WTC11 (cell line): ENCODE measurements around the gene PSD4. TPM values are rescaled to one million over a fixed set of nuclear protein-coding genes. Genes with fewer than 3 reads are reported as not detected.

Experiments used
- ATAC-seq: fragments of 200-7000 bp; cut with Tn5 transposase; 2 replicates; pipeline ENCODE4 v1.10.0; 2021; ENCODE audit warnings: mild to moderate bottlenecking, moderate library complexity
- CTCF ChIA-PET: fragments of 300-600 bp; sonication (Branson Sonifier 250); formaldehyde crosslinking; loops from one replicate; lab custom pipeline; 2021; ENCODE audit warnings: antibody characterized with exemption; lab: Charles Lee
- POLR2A ChIA-PET: fragments of 350-600 bp; sonication (Branson Sonifier 250); formaldehyde crosslinking; loops from one replicate; lab custom pipeline; 2021; ENCODE audit warnings: antibody characterized with exemption; lab: Charles Lee
- DNase-seq: peaks from one replicate; pipeline ENCODE4 v3.0.0; 2021; ENCODE audit warnings: low spot score
- H3K27ac Mint-ChIP-seq: 2 replicates; pipeline ENCODE4 v1.8.0; 2021; ENCODE audit warnings: mixed read lengths
- H3K27me3 Mint-ChIP-seq: 2 replicates; pipeline ENCODE4 v1.8.0; 2021; ENCODE audit warnings: low read depth, mild to moderate bottlenecking, moderate library complexity, mixed read lengths
- H3K36me3 Mint-ChIP-seq: 2 replicates; pipeline ENCODE4 v1.8.0; 2021; ENCODE audit warnings: mixed read lengths
- H3K4me1 Mint-ChIP-seq: 2 replicates; pipeline ENCODE4 v1.8.0; 2022; ENCODE audit warnings: mixed read lengths
- H3K4me3 Mint-ChIP-seq: 2 replicates; pipeline ENCODE4 v1.8.0; 2021; ENCODE audit warnings: mild to moderate bottlenecking, moderate library complexity, mixed read lengths
- H3K9me3 Mint-ChIP-seq: 2 replicates; pipeline ENCODE4 v1.8.0; 2021; ENCODE audit warnings: mixed read lengths
- GABPB1 ChIP-seq: sonication (generic); formaldehyde crosslinking; IDR thresholded peaks from 2 replicates; pipeline ENCODE4 v1.8.1; 2023; ENCODE audit warnings: mild to moderate bottlenecking, missing genetic modification reagents
- GRHL2 ChIP-seq: fragments of 250-450 bp; sonication (Bioruptor Pico); IDR thresholded peaks from 2 replicates; pipeline ENCODE4 v1.8.0; 2022; ENCODE audit warnings: mild to moderate bottlenecking, moderate library complexity; ENCODE audit not compliant: insufficient replicate concordance, severe bottlenecking
- HMGA2 ChIP-seq: fragments of 250-450 bp; sonication (Bioruptor Pico); IDR thresholded peaks from 2 replicates; pipeline ENCODE4 v1.4.0; 2021; ENCODE audit warnings: mild to moderate bottlenecking, moderate library complexity
- JAZF1 ChIP-seq: fragments of 250-450 bp; sonication (Bioruptor Pico); IDR thresholded peaks from 2 replicates; pipeline ENCODE4 v1.9.0; 2021; ENCODE audit warnings: moderate library complexity, mild to moderate bottlenecking, inconsistent platforms
- JUN ChIP-seq: sonication (generic); formaldehyde crosslinking; IDR thresholded peaks from 2 replicates; pipeline ENCODE4 v1.8.0; 2023; ENCODE audit warnings: mild to moderate bottlenecking, missing genetic modification reagents
- MAX ChIP-seq: sonication (generic); formaldehyde crosslinking; IDR thresholded peaks from 2 replicates; pipeline ENCODE4 v1.8.0; 2022; ENCODE audit warnings: mild to moderate bottlenecking, missing genetic modification reagents
- NFE2L1 ChIP-seq: sonication (generic); formaldehyde crosslinking; IDR thresholded peaks from 2 replicates; pipeline ENCODE4 v1.8.1; 2023; ENCODE audit warnings: missing genetic modification reagents
- NR3C1 ChIP-seq: sonication (generic); formaldehyde crosslinking; conservative IDR thresholded peaks from 2 replicates; pipeline ENCODE4 v1.8.1; 2023; ENCODE audit warnings: low read depth, mild to moderate bottlenecking, missing genetic modification reagents
- OVOL2 ChIP-seq: fragments of 250-450 bp; sonication (Bioruptor Pico); IDR thresholded peaks from 2 replicates; pipeline ENCODE4 v1.9.0; 2021; ENCODE audit warnings: mild to moderate bottlenecking, borderline replicate concordance
- PREB ChIP-seq: sonication (generic); formaldehyde crosslinking; IDR thresholded peaks from 2 replicates; pipeline ENCODE4 v1.8.1; 2022; ENCODE audit warnings: mild to moderate bottlenecking, missing genetic modification reagents, moderate library complexity, borderline replicate concordance
- SOX15 ChIP-seq: fragments of 250-450 bp; sonication (Bioruptor Pico); IDR thresholded peaks from 2 replicates; pipeline ENCODE4 v1.9.0; 2021; ENCODE audit warnings: mild to moderate bottlenecking
- STAT6 ChIP-seq: sonication (generic); formaldehyde crosslinking; conservative IDR thresholded peaks from 2 replicates; pipeline ENCODE4 v1.8.1; 2023; ENCODE audit warnings: mild to moderate bottlenecking, low read depth, missing genetic modification reagents, moderate library complexity
- TEAD1 ChIP-seq: sonication (generic); formaldehyde crosslinking; IDR thresholded peaks from 2 replicates; pipeline ENCODE4 v1.8.0; 2022; ENCODE audit warnings: mild to moderate bottlenecking, missing genetic modification reagents
- ZBTB21 ChIP-seq: sonication (generic); formaldehyde crosslinking; IDR thresholded peaks from 2 replicates; pipeline ENCODE4 v1.8.1; 2023; ENCODE audit warnings: mild to moderate bottlenecking, missing genetic modification reagents, borderline replicate concordance
- ZNF423 ChIP-seq: fragments of 250-450 bp; sonication (Bioruptor Pico); IDR thresholded peaks from 2 replicates; pipeline ENCODE4 v2.1.2; 2022; ENCODE audit warnings: mild to moderate bottlenecking, moderate library complexity
- ZNF425 ChIP-seq: fragments of 250-450 bp; sonication (Bioruptor Pico); conservative IDR thresholded peaks from 2 replicates; pipeline ENCODE4 v1.9.0; 2021; ENCODE audit warnings: mild to moderate bottlenecking
- total RNA-seq: library from RNA; stranded (reverse); gene quantifications from 3 replicates; pipeline ENCODE4 v1.2.3, GENCODE V29; 2021
- TF ChIP-seq, protein P1 (sequence below): sonication (generic); formaldehyde crosslinking; IDR thresholded peaks from 2 replicates; pipeline ENCODE4 v1.8.0; 2023; ENCODE audit warnings: missing genetic modification reagents
- TF ChIP-seq, protein P2 (sequence below): sonication (generic); formaldehyde crosslinking; IDR thresholded peaks from 2 replicates; pipeline ENCODE4 v1.8.1; 2022; ENCODE audit warnings: mild to moderate bottlenecking, moderate library complexity, missing genetic modification reagents
- TF ChIP-seq, protein P3 (sequence below): fragments of 250-450 bp; sonication (Bioruptor Pico); IDR thresholded peaks from 2 replicates; pipeline ENCODE4 v2.1.2; 2022; ENCODE audit warnings: mild to moderate bottlenecking, moderate library complexity
- TF ChIP-seq, protein P4 (sequence below): fragments of 200-600 bp; IDR thresholded peaks from 2 replicates; pipeline ENCODE4 v1.8.0; 2022; ENCODE audit warnings: antibody characterized with exemption
- TF ChIP-seq, protein P5 (sequence below): sonication (generic); formaldehyde crosslinking; IDR thresholded peaks from 2 replicates; pipeline ENCODE4 v1.8.0; 2023; ENCODE audit warnings: mild to moderate bottlenecking, missing genetic modification reagents

PSD4 gene
- total RNA-seq, 1 experiment from 2014 or later = 1.5 TPM

- ChIA-PET POLR2A (no interaction called here), CTCF (interaction anchor here (0.7 to 1.2 kb wide), 3 partner anchors 10 to 31 kb away, joined by 3 to 4 read pairs (median 3); no protein-coding TSS in a partner anchor)
- Mint-ChIP-seq H3K27ac (no peak overlapping the region), H3K4me1 (peaks cover 17% of the 10 kb centered on the region), H3K9me3 (no peaks in the 10 kb centered on the region), H3K4me3 (no peak overlapping the region), H3K27me3 (peaks cover 4% of the 10 kb centered on the region; the same call in 1 of the 2 replicates), H3K36me3 (no peaks in the 10 kb centered on the region)
- TF ChIP-seq STAT6 (no peak), ZNF423 (CRISPR knock-in tag) (no peak), HMGA2 (CRISPR knock-in tag) (no peak), NFE2L1 (CRISPR knock-in tag) (no peak), OVOL2 (CRISPR knock-in tag) (no peak), JAZF1 (no peak), TEAD1 (CRISPR knock-in tag) (no peak)
- TF ChIP-seq, protein P1, sequence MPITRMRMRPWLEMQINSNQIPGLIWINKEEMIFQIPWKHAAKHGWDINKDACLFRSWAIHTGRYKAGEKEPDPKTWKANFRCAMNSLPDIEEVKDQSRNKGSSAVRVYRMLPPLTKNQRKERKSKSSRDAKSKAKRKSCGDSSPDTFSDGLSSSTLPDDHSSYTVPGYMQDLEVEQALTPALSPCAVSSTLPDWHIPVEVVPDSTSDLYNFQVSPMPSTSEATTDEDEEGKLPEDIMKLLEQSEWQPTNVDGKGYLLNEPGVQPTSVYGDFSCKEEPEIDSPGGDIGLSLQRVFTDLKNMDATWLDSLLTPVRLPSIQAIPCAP (CRISPR knock-in tag) = no peak
- TF ChIP-seq, protein P2, sequence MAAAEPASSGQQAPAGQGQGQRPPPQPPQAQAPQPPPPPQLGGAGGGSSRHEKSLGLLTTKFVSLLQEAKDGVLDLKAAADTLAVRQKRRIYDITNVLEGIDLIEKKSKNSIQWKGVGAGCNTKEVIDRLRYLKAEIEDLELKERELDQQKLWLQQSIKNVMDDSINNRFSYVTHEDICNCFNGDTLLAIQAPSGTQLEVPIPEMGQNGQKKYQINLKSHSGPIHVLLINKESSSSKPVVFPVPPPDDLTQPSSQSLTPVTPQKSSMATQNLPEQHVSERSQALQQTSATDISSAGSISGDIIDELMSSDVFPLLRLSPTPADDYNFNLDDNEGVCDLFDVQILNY (CRISPR knock-in tag) = no peak
- DNase-seq = no peak
- ATAC-seq = no peak
Observed at GRCh38 chr2:113229795-113230194, 56.0 kb downstream of the PSD4 start.

DNA sequence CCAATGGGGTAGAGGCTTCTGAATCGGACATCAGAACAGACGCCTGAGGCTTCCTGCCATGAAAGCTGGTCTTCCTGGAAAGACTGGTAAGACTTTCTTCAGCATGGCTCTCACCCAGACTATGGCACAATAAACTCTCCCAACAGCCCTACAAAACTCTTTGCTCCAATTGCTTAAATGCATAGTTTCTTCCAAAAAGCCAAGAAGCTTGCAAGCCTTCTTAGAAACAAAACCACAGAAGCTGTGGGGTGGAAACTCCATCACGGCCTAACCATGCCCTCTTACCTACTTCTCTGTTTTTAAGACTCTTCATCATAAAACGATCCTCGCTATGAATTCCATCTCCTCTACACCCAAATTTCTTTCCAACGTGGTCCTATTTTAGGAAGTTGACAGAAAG lies 56.8 kb downstream of the PSD4 start:
- no peak for ATAC-seq
- no peak overlapping the region for H3K27ac Mint-ChIP-seq
- TF ChIP-seq GABPB1 (CRISPR knock-in tag) (no peak), JUN (CRISPR knock-in tag) (no peak), NR3C1 (CRISPR knock-in tag) (no peak), JAZF1 (no peak), PREB (CRISPR knock-in tag) (no peak), ZBTB21 (CRISPR knock-in tag) (no peak), ZNF425 (no peak), SOX15 (no peak), GRHL2 (no peak), MAX (CRISPR knock-in tag) (no peak)
- TF ChIP-seq, protein P3, sequence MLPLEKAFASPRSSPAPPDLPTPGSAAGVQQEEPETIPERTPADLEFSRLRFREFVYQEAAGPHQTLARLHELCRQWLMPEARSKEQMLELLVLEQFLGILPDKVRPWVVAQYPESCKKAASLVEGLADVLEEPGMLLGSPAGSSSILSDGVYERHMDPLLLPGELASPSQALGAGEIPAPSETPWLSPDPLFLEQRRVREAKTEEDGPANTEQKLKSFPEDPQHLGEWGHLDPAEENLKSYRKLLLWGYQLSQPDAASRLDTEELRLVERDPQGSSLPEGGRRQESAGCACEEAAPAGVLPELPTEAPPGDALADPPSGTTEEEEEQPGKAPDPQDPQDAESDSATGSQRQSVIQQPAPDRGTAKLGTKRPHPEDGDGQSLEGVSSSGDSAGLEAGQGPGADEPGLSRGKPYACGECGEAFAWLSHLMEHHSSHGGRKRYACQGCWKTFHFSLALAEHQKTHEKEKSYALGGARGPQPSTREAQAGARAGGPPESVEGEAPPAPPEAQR (CRISPR knock-in tag) = no peak
- TF ChIP-seq, protein P4, sequence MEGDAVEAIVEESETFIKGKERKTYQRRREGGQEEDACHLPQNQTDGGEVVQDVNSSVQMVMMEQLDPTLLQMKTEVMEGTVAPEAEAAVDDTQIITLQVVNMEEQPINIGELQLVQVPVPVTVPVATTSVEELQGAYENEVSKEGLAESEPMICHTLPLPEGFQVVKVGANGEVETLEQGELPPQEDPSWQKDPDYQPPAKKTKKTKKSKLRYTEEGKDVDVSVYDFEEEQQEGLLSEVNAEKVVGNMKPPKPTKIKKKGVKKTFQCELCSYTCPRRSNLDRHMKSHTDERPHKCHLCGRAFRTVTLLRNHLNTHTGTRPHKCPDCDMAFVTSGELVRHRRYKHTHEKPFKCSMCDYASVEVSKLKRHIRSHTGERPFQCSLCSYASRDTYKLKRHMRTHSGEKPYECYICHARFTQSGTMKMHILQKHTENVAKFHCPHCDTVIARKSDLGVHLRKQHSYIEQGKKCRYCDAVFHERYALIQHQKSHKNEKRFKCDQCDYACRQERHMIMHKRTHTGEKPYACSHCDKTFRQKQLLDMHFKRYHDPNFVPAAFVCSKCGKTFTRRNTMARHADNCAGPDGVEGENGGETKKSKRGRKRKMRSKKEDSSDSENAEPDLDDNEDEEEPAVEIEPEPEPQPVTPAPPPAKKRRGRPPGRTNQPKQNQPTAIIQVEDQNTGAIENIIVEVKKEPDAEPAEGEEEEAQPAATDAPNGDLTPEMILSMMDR = no peak
- TF ChIP-seq, protein P5, sequence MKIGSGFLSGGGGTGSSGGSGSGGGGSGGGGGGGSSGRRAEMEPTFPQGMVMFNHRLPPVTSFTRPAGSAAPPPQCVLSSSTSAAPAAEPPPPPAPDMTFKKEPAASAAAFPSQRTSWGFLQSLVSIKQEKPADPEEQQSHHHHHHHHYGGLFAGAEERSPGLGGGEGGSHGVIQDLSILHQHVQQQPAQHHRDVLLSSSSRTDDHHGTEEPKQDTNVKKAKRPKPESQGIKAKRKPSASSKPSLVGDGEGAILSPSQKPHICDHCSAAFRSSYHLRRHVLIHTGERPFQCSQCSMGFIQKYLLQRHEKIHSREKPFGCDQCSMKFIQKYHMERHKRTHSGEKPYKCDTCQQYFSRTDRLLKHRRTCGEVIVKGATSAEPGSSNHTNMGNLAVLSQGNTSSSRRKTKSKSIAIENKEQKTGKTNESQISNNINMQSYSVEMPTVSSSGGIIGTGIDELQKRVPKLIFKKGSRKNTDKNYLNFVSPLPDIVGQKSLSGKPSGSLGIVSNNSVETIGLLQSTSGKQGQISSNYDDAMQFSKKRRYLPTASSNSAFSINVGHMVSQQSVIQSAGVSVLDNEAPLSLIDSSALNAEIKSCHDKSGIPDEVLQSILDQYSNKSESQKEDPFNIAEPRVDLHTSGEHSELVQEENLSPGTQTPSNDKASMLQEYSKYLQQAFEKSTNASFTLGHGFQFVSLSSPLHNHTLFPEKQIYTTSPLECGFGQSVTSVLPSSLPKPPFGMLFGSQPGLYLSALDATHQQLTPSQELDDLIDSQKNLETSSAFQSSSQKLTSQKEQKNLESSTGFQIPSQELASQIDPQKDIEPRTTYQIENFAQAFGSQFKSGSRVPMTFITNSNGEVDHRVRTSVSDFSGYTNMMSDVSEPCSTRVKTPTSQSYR (CRISPR knock-in tag) = no peak

More for the DNA sequence above, 56.8 kb downstream of the PSD4 start:
- peaks cover 4% of the 10 kb centered on the region; the same call in 1 of the 2 replicates for H3K27me3 Mint-ChIP-seq
- H3K4me3 Mint-ChIP-seq = no peak overlapping the region
- H3K4me1 Mint-ChIP-seq = peaks cover 11% of the 10 kb centered on the region
- POLR2A ChIA-PET = no interaction called here
- no peak for DNase-seq
- CTCF ChIA-PET = interaction anchor here (0.8 to 1.3 kb wide), 2 partner anchors 32 kb away, joined by 3 to 4 read pairs; no protein-coding TSS in a partner anchor
- no peaks in the 10 kb centered on the region for H3K36me3 Mint-ChIP-seq
- H3K9me3 Mint-ChIP-seq = no peaks in the 10 kb centered on the region
